Keratinocyte (primary cell): ENCODE results near the gene NUP155. TPM values are rescaled to one million over a fixed set of nuclear protein-coding genes. Genes with fewer than 3 reads are reported as not detected.
"Not testable (repeated sequence)": the region's sequence is repeated elsewhere in the genome, so short reads cannot be mapped to it uniquely, and the experiment has no call there.

Source experiments
- DNase-seq: peaks from one replicate; pipeline ENCODE4 v3.0.0-alpha.2; 2011; ENCODE audit warnings: low read depth, missing footprints, low spot score
- FAIRE-seq: peaks from 2 replicates; lab custom pipeline; 2011; peaks lifted over from hg19 to GRCh38; lab: Jason Lieb, UNC
- H2AFZ ChIP-seq: 2 replicates; pipeline ENCODE4 v1.6.0; 2012; ENCODE audit warnings: low read length, control low read depth, inconsistent platforms; ENCODE audit not compliant: control insufficient read depth
- H3K27ac ChIP-seq: 2 replicates; pipeline ENCODE4 v1.5.1; 2011; ENCODE audit warnings: low read length; ENCODE audit not compliant: control insufficient read depth, insufficient read depth
- H3K27me3 ChIP-seq: 3 replicates; pipeline ENCODE4 v1.6.0; 2011; ENCODE audit warnings: low read length; ENCODE audit not compliant: control insufficient read depth, insufficient read depth; ENCODE audit errors: extremely low read depth
- H3K36me3 ChIP-seq, 2 experiments: 2 replicates in 1 of 2; 3 replicates in 1 of 2; pipeline ENCODE4 v1.5.1; 2011; ENCODE audit warnings: low read length in 2 of 2, mild to moderate bottlenecking in 1 of 2; ENCODE audit not compliant: control insufficient read depth in 2 of 2, insufficient read depth in 2 of 2; ENCODE audit errors: extremely low read depth in 1 of 2
- H3K4me1 ChIP-seq: 3 replicates; pipeline ENCODE4 v1.5.1; 2011; ENCODE audit warnings: low read length; ENCODE audit not compliant: control insufficient read depth, insufficient read depth; ENCODE audit errors: extremely low read depth
- H3K4me2 ChIP-seq: 3 replicates; pipeline ENCODE4 v1.6.0; 2011; ENCODE audit warnings: low read depth, low read length; ENCODE audit not compliant: control insufficient read depth, insufficient read depth; ENCODE audit errors: extremely low read depth
- H3K4me3 ChIP-seq, 3 experiments: fragments of 200-600 bp in 1 of 3; sonication (generic) in 1 of 3; 2 replicates in 2 of 3; 3 replicates in 1 of 3; pipeline ENCODE4 v1.5.1; 2011 to 2016; ENCODE audit warnings: low read length in 3 of 3, mild to moderate bottlenecking in 3 of 3, control low read depth in 2 of 3, inconsistent platforms in 1 of 3, low read depth in 1 of 3, mixed read lengths in 1 of 3, mixed run types in 1 of 3, moderate library complexity in 1 of 3; ENCODE audit not compliant: control insufficient read depth in 2 of 3, insufficient read depth in 2 of 3; ENCODE audit errors: extremely low read depth in 1 of 3
- H3K79me2 ChIP-seq: 2 replicates; pipeline ENCODE4 v1.6.0; 2012; ENCODE audit warnings: low read length; ENCODE audit not compliant: control insufficient read depth, insufficient read depth
- H3K9ac ChIP-seq: 3 replicates; pipeline ENCODE4 v1.6.0; 2011; ENCODE audit warnings: low read length; ENCODE audit not compliant: control insufficient read depth, insufficient read depth; ENCODE audit errors: extremely low read depth
- H3K9me1 ChIP-seq: 3 replicates; pipeline ENCODE4 v1.6.0; 2011; ENCODE audit warnings: low read length; ENCODE audit not compliant: control insufficient read depth, insufficient read depth; ENCODE audit errors: extremely low read depth
- H3K9me3 ChIP-seq: 2 replicates; pipeline ENCODE4 v1.5.1; 2012; ENCODE audit warnings: low read depth, low read length; ENCODE audit not compliant: control insufficient read depth
- H4K20me1 ChIP-seq: 3 replicates; pipeline ENCODE4 v1.6.0; 2011; ENCODE audit warnings: low read length; ENCODE audit not compliant: control insufficient read depth, insufficient read depth; ENCODE audit errors: extremely low read depth
- EZH2 ChIP-seq: IDR thresholded peaks from one replicate; pipeline ENCODE4 v1.6.1; 2012; ENCODE audit warnings: inconsistent platforms, mild to moderate bottlenecking, low read length, moderate library complexity
- dilution Hi-C: fragments of 300-500 bp; cut with MboI; formaldehyde crosslinking; loops from one replicate; pipeline ENCODE4 v1.7.0; 2020; ENCODE audit warnings: low sequenced_read_pairs; ENCODE audit not compliant: extremely low pct_ligation_motif_present
- polyA plus RNA-seq, 5 experiments: library from polyadenylated mRNA; depleted of rRNA in 3 of 5; stranded (reverse) in 3 of 5; stranded (forward) in 1 of 5; unstranded in 1 of 5; fragments of >200 nt; gene quantifications; 1 replicate in 1 of 5; 2 replicates in 3 of 5; 3 replicates in 1 of 5; pipeline versions ENCODE4 v1.2.1 to v1.2.3, GENCODE V29; 2011 to 2012; ENCODE audit warnings: missing spikeins in 2 of 5, low read depth in 1 of 5, low replicate concordance in 1 of 5
- TF ChIP-seq, protein P1 (sequence below), 3 experiments: IDR thresholded peaks in 1 of 3; conservative IDR thresholded peaks in 1 of 3; optimal IDR thresholded peaks in 1 of 3; 2 replicates in 2 of 3; 3 replicates in 1 of 3; pipeline versions ENCODE3 to v1.5.1; 2011; ENCODE audit warnings: low read length in 3 of 3, mild to moderate bottlenecking in 3 of 3, moderate library complexity in 2 of 3, control low read depth in 1 of 3, inconsistent platforms in 1 of 3; ENCODE audit not compliant: insufficient read depth in 2 of 3; ENCODE audit errors: extremely low read depth in 1 of 3

The NUP155 gene
- polyA plus RNA-seq, 1 donor (not counting 4 experiments of a cell fraction or from before 2014, with no cell fraction given) = 20.5 TPM

- H3K4me2 ChIP-seq = no peak overlapping the region
- H3K9me1 ChIP-seq = no peaks in the 10 kb centered on the region
- H4K20me1 ChIP-seq = no peaks in the 10 kb centered on the region
- dilution Hi-C loops = no loop called here
- peaks cover 3% of the 10 kb centered on the region for H3K9me3 ChIP-seq
- no peak overlapping the region for H3K4me3 ChIP-seq
- FAIRE-seq (no peak), DNase-seq (no peak)
- no peaks in the 10 kb centered on the region for H3K36me3 ChIP-seq
- H3K27ac ChIP-seq = no peak overlapping the region
- no peak overlapping the region for H2AFZ ChIP-seq
- no peaks in the 10 kb centered on the region for H3K27me3 ChIP-seq
- H3K4me1 ChIP-seq = peaks cover 7% of the 10 kb centered on the region
- no peaks in the 10 kb centered on the region for H3K79me2 ChIP-seq
- H3K9ac ChIP-seq = no peak overlapping the region
- TF ChIP-seq, protein P1, sequence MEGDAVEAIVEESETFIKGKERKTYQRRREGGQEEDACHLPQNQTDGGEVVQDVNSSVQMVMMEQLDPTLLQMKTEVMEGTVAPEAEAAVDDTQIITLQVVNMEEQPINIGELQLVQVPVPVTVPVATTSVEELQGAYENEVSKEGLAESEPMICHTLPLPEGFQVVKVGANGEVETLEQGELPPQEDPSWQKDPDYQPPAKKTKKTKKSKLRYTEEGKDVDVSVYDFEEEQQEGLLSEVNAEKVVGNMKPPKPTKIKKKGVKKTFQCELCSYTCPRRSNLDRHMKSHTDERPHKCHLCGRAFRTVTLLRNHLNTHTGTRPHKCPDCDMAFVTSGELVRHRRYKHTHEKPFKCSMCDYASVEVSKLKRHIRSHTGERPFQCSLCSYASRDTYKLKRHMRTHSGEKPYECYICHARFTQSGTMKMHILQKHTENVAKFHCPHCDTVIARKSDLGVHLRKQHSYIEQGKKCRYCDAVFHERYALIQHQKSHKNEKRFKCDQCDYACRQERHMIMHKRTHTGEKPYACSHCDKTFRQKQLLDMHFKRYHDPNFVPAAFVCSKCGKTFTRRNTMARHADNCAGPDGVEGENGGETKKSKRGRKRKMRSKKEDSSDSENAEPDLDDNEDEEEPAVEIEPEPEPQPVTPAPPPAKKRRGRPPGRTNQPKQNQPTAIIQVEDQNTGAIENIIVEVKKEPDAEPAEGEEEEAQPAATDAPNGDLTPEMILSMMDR (optimal IDR thresholded peaks at IDR 0.05 in 1 of 3, IDR thresholded peaks at IDR 0.05 in 1 of 3, conservative IDR thresholded peaks at IDR 0.05 in 1 of 3; ENCODE audit: extremely low read depth in 1 of 3, insufficient read depth in 2 of 3, low read length in 3 of 3) = no peak
- no peak for TF ChIP-seq EZH2
Measured at GRCh38 chr5:37275511-37275910, 95.4 kb downstream of the NUP155 start.

GRCh38 chr5:37272511-37272910 lies 98.4 kb downstream of the NUP155 start:
- H3K9me1 ChIP-seq = no peaks in the 10 kb centered on the region
- TF ChIP-seq, protein P1 (optimal IDR thresholded peaks at IDR 0.05 in 1 of 3, IDR thresholded peaks at IDR 0.05 in 1 of 3, conservative IDR thresholded peaks at IDR 0.05 in 1 of 3; ENCODE audit: extremely low read depth in 1 of 3, insufficient read depth in 2 of 3, low read length in 3 of 3) = no peak
- no peak for TF ChIP-seq EZH2
- peaks cover 5% of the 10 kb centered on the region for H3K9me3 ChIP-seq
- dilution Hi-C loops = no loop called here
- no peaks in the 10 kb centered on the region for H3K27me3 ChIP-seq
- H2AFZ ChIP-seq = peak overlapping the region; percentile 56
- no peak overlapping the region for H3K27ac ChIP-seq
- peak overlapping the region; percentile 68 for H3K4me2 ChIP-seq
- H3K4me3 ChIP-seq = no peak overlapping the region
- peak; percentile 30 for DNase-seq
- no peaks in the 10 kb centered on the region for H3K79me2 ChIP-seq
- no peak overlapping the region for H3K9ac ChIP-seq
- H4K20me1 ChIP-seq = no peaks in the 10 kb centered on the region
- FAIRE-seq = no peak
- H3K36me3 ChIP-seq = no peaks in the 10 kb centered on the region
- H3K4me1 ChIP-seq = peaks cover 7% of the 10 kb centered on the region

GRCh38 chr5:37268100-37268499 lies 102.8 kb downstream of the NUP155 start:
- H3K79me2 ChIP-seq, H2AFZ ChIP-seq, H3K4me3 ChIP-seq, DNase-seq, H3K27ac ChIP-seq, H3K36me3 ChIP-seq, FAIRE-seq, H3K9ac ChIP-seq, H3K4me2 ChIP-seq, H4K20me1 ChIP-seq, H3K9me1 ChIP-seq, H3K9me3 ChIP-seq, H3K27me3 ChIP-seq, dilution Hi-C loops, H3K4me1 ChIP-seq: not testable (repeated sequence)
